ENCODE data around the gene OR4M1. TPM values are rescaled to one million over a fixed set of nuclear protein-coding genes. Genes with fewer than 3 reads are reported as not detected.
"Not testable (repeated sequence)": the region's sequence is repeated elsewhere in the genome, so short reads cannot be mapped to it uniquely, and the experiment has no call there.

Gene OR4M1
- polyA plus RNA-seq, 1 donor from 2014 or later, result not detected

- H3K9me3 ChIP-seq (ENCODE audit: low read length), result no peaks in the 10 kb centered on the region
- no peaks in the 10 kb centered on the region for H3K79me2 ChIP-seq (replicated peaks; ENCODE audit: insufficient read depth, low read length)
- no peak for TF ChIP-seq EP300 (conservative IDR thresholded peaks at IDR 0.05; ENCODE audit: poor library complexity, severe bottlenecking)
- no peak for TF ChIP-seq POLR2AphosphoS5 (IDR thresholded peaks at IDR 0.05)
- no peak for TF ChIP-seq SMC3 (conservative IDR thresholded peaks at IDR 0.05; ENCODE audit: poor library complexity)
- TF ChIP-seq MXI1 (conservative IDR thresholded peaks at IDR 0.05; ENCODE audit: poor library complexity, severe bottlenecking), result no peak
- no peak for TF ChIP-seq RAD21 (conservative IDR thresholded peaks at IDR 0.05)
- no peak for TF ChIP-seq TAF1 (IDR thresholded peaks at IDR 0.05; ENCODE audit: low read depth)
- TF ChIP-seq CTCF (IDR thresholded peaks at IDR 0.05; ENCODE audit: poor library complexity, severe bottlenecking), result no peak
- TF ChIP-seq EZH2 (IDR thresholded peaks at IDR 0.05; ENCODE audit: borderline replicate concordance, insufficient read depth, low read length, poor library complexity, severe bottlenecking), result no peak
- no peak for TF ChIP-seq REST (IDR thresholded peaks at IDR 0.05; ENCODE audit: borderline replicate concordance)
- H3K9me2 ChIP-seq (ENCODE audit: insufficient read depth, low read length), result no peaks in the 10 kb centered on the region
- no peaks in the 10 kb centered on the region for H3K36me3 ChIP-seq (ENCODE audit: insufficient read depth, low read length)
- H3K4me3 ChIP-seq (ENCODE audit: low read length), result no peak overlapping the region
- H3F3A ChIP-seq (ENCODE audit: insufficient read depth, low read length, poor library complexity, severe bottlenecking), result no peaks in the 10 kb centered on the region
- H3K27ac ChIP-seq (ENCODE audit: low read length), result no peak overlapping the region
- H3K9ac ChIP-seq (ENCODE audit: low read length), result no peak overlapping the region
- H4K20me1 ChIP-seq (ENCODE audit: insufficient read depth), result no peaks in the 10 kb centered on the region
- no peaks in the 10 kb centered on the region for H3K27me3 ChIP-seq (ENCODE audit: insufficient read depth, low read depth, low read length)
- H2AFZ ChIP-seq (ENCODE audit: low read depth, low read length), result no peak overlapping the region
- no peak overlapping the region for H3K4me2 ChIP-seq (ENCODE audit: low read length)
Measured at GRCh38 chr14:19823178-19823577, 49.9 kb downstream of the OR4M1 start.

GRCh38 chr14:19823765-19824164, 50.5 kb downstream of the OR4M1 start:
- no peaks in the 10 kb centered on the region for H3F3A ChIP-seq (ENCODE audit: insufficient read depth, low read length, poor library complexity, severe bottlenecking)
- no peak overlapping the region for H3K4me3 ChIP-seq (ENCODE audit: low read length)
- no peaks in the 10 kb centered on the region for H3K9me2 ChIP-seq (ENCODE audit: insufficient read depth, low read length)
- no peak overlapping the region for H3K4me2 ChIP-seq (ENCODE audit: low read length)
- no peaks in the 10 kb centered on the region for H3K9me3 ChIP-seq (ENCODE audit: low read length)
- no peak overlapping the region for H3K27ac ChIP-seq (ENCODE audit: low read length)
- TF ChIP-seq SMC3 (conservative IDR thresholded peaks at IDR 0.05; ENCODE audit: poor library complexity) (no peak), EP300 (conservative IDR thresholded peaks at IDR 0.05; ENCODE audit: poor library complexity, severe bottlenecking) (no peak), CTCF (IDR thresholded peaks at IDR 0.05; ENCODE audit: poor library complexity, severe bottlenecking) (no peak), REST (IDR thresholded peaks at IDR 0.05; ENCODE audit: borderline replicate concordance) (no peak), TAF1 (IDR thresholded peaks at IDR 0.05; ENCODE audit: low read depth) (no peak), MXI1 (conservative IDR thresholded peaks at IDR 0.05; ENCODE audit: poor library complexity, severe bottlenecking) (no peak), POLR2AphosphoS5 (IDR thresholded peaks at IDR 0.05) (no peak), EZH2 (IDR thresholded peaks at IDR 0.05; ENCODE audit: borderline replicate concordance, insufficient read depth, low read length, poor library complexity, severe bottlenecking) (no peak), RAD21 (conservative IDR thresholded peaks at IDR 0.05) (no peak)
- H3K9ac ChIP-seq (ENCODE audit: low read length), result no peak overlapping the region
- no peaks in the 10 kb centered on the region for H4K20me1 ChIP-seq (ENCODE audit: insufficient read depth)
- H3K79me2 ChIP-seq (replicated peaks; ENCODE audit: insufficient read depth, low read length), result no peaks in the 10 kb centered on the region
- H3K27me3 ChIP-seq (ENCODE audit: insufficient read depth, low read depth, low read length), result no peaks in the 10 kb centered on the region
- H2AFZ ChIP-seq (ENCODE audit: low read depth, low read length), result no peak overlapping the region
- H3K36me3 ChIP-seq (ENCODE audit: insufficient read depth, low read length), result no peaks in the 10 kb centered on the region

GRCh38 chr14:19827626-19828244, 54.4 kb downstream of the OR4M1 start:
- not testable (repeated sequence) for H3K36me3 ChIP-seq (ENCODE audit: insufficient read depth, low read length); H3K79me2 ChIP-seq (replicated peaks; ENCODE audit: insufficient read depth, low read length); H4K20me1 ChIP-seq (ENCODE audit: insufficient read depth); H3K27ac ChIP-seq (ENCODE audit: low read length); H3F3A ChIP-seq (ENCODE audit: insufficient read depth, low read length, poor library complexity, severe bottlenecking); H3K9me2 ChIP-seq (ENCODE audit: insufficient read depth, low read length); H2AFZ ChIP-seq (ENCODE audit: low read depth, low read length); H3K9ac ChIP-seq (ENCODE audit: low read length); H3K9me3 ChIP-seq (ENCODE audit: low read length); H3K4me2 ChIP-seq (ENCODE audit: low read length); H3K4me3 ChIP-seq (ENCODE audit: low read length); H3K27me3 ChIP-seq (ENCODE audit: insufficient read depth, low read depth, low read length)

Measured in neural cell (in vitro differentiated cells).